HG03280 (cell line): Measurements from ENCODE around the gene CLSTN3.

Source experiments
- ATAC-seq: cut with Tn5 transposase; IDR thresholded peaks from one replicate; pipeline ENCODE4 v1.9.1; 2021; ENCODE audit warnings: mild to moderate bottlenecking, moderate library complexity; ENCODE audit not compliant: unreplicated experiment

The CLSTN3 gene

DNA sequence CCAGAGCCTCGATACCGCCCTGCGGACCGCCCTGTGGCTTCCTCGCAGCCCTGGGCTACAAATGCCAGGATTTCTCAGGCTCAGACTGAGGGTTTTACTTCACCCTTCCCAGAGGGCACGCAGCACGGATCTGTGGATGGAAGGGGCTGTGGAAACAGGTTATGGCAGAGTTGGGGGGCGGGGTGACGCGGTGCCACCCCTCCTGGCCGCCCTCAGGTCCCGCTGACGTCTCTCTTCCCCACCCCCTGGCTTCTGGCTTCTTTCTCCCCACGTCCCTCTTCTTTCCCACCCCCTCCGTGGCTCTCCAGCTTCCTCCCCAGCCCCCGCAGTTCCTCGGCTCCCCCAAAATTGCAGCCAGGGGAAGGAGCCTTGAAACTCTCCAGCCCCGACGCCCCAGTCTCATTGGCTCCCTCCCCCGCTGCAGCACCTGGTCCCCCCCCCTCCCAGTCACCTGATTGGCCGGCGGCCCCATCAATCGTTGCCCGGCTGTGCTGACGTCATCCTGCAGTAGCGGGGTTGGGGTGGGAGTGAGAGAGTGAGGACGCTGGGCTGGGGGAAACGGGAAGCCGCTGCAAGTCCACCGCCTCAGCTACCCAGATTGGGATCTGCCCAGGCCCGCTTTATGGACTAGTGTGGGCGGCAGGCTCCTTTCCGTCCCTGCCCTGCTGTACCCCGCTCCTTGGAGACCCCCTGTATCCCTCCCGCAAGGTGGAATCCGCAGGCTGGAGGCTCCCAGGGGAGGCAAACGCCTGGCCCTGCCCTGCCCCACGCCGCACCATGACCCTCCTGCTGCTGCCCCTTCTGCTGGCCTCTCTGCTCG is at the start of gene CLSTN3:
Gene CLSTN3 (plus strand): TSS at position 500 of the 820 bp plus-strand sequence. CDS start 278 bp downstream, at position 778.
- peak; percentile 58 for ATAC-seq

DNA sequence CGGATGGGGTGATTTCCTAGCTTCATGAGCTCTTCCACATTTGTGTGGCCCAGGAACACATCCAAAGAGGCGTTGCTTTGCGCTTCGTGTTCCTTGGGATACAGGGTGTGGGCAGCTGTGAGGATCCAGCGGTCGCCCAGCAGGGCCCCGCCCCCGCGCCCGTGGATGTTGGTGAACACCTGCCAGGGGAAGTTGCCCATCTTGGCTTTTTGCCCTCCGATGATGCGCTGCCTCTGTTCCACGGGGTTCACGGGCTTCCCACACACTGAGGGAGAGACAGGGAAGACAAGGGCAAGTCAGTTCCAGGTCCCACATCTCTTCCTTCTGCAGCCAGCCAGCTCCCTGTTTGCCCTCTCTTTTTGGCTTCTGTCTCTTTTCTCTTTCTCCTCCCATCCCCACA is 49.1 kb upstream of the CLSTN3 start:
- ATAC-seq, result no peak

DNA sequence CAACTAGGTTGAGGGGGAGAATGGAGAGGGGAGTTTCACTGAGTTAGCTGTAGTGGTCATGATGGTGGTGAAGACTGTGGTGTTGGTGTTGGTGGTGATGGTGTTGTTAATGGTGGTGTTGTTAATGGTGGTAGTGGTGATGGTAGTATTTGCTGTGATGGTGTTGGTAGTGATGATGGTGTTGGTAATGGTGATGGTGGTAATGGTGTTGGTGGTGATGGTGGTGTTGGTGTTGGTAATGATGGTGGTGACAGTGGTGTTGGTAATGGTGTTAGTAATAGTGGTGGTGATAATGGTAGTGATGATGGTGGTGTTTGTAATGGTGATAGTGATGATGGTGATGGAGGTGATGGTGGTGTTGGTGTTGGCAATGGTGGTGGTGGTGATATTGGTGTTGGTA is 47.0 kb upstream of the CLSTN3 start:
- no peak for ATAC-seq

DNA sequence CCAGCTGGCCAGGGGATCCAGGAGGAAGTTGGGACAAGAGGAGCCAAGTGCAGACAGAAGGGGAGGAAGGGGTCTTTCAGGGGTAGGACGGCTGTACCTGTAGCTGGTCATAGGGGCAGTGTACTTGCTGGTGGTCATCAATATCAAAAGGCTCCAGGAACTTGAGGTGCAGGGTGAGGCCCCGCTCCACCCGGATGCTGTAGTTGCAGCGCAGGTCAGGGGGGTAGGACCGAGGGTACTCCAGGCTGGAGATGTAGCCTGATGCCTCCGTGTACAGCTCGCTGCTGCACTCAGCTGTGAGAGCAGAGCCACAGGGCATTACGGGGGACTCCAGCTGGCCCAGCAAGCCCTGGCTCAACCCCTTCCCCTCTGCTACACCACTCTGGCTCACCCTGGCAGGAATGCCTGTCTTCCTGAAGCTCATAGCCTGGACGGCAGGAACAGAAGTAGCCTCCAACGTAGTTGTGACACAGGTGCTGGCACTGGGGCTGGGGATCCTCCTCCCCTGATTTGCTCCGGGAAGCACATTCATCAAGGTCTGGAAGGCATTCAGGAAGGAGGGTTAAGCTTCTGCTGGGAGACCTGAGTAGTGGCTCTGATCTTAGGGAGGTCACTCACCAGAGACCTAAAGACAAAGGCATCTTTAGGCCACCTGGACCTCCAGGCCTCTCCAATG is 40.8 kb upstream of the CLSTN3 start:
- ATAC-seq, result no peak

DNA sequence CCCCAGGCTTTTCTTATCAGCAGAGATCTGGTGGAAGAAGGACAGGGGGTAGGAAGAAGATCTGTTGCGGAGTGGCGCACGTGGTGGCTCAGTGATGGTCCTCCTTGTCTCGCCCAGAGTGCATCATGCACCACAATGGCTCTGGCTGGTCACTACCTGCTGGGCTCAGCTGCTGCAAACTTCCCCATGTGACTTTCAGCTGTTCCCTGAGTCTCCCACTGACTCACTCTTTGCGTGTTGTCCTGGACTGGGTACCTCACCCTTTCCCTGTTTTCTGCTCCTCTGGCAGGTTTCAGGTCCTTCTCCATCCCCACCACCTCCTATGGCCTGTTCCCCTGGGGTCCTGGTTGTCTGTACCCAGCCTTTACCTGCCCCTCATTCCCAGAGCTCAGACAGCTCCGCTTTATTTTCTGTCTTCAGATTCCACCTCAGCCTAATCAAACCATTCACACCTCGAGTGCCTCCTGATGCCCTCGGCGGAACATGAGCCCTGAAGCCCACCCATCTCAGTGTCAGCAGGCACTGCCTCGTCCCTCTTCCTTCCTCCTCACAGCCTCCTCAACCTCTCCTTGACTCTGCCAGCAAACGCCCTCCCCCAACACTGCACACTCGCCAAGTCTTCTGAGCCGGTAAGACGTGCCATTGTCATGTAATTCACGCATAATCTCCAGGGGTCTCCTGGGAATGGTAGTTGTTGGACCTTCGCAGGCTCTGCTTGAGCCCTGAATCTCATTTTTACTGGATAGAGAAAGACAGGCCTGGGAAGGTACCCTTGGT is 39.8 kb upstream of the CLSTN3 start:
- ATAC-seq, result no peak

DNA sequence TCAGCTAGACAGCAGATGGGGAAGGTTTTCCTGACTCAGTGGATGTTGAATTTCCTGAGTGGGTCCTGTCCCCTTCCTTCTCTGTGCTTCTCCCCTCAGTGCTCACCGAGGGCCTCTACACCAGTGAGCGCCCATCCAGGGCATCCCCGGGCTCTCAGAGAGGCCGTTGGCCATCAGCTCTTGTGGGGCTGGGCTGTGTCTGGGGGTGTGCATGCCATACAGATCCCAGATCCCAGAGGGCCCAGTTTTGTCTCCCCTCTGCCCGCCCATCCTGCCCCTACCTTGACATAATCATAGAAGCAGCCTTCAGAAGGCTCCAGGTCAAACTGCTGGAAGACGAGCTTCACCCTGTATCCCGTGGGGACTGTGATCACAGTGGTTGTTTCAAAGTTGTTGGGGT is 39.0 kb upstream of the CLSTN3 start:
- ATAC-seq, result no peak

DNA sequence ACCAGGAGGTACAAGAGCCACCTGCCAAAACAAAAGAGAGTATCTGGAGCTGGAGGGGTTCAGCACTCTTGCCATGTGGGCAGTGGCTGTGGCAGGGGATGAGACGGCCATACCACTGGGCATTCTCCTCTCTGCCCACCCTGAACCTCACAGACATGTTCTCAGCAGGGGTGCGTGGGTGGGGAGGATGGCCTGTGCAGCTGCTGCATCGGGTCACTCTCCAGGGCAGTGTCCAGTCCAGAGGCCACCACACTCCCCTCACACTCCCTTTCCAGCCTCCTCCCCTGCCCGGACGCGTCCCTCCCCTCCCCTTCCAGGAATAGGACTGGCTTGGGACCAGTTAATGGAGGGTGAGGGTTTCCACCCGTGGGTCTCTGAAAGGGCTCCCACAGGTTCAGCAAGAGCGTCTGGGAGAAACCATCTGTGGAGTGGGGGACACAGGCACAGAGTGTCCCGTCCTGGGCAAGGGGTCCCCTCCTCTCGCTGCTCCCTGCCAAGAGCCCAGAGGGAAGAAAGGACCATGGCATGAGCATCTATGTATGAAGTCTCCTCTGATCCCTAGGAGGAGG is 38.4 kb upstream of the CLSTN3 start:
- ATAC-seq, result no peak

DNA sequence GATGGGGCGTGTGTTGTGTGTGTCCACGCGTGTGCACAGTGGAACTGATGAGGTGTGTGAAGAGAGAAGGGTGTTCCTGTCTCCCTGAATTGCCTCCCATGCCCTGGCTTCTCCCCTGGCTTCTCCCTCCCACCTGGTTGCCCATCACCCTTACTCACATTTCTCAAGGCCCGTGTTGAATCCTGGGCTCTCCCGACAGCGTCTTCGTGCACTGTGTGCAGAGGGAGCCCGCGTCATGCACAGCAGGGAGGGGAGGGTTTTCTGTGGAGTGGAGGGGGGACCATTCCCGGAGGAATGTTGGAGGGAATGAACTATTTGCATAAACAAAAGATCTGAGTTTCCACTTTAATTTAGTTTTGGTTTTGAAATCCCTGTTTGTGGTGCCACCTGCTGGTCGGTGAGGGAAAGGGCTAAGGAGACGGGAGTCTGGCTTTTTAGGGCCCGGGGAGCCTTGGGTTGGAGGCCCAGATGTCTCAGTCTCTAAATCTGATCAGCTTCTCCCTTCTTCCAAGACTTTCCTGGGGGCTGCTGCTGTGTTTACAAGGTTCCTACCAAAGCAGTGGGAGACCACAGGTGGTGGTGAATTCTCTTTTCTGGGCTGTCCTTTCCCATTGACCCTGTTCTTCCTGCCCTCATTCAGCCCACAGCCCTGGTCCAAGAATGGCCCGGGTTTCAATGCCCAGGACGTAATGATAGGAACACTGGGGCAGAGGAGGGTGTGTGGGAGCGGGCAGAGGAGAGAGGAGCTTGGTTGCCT is 37.8 kb upstream of the CLSTN3 start, which contains the start of gene C1R:
Gene C1R (minus strand): TSS at position 217 of the 757 bp plus-strand sequence. CDS start 57 bp downstream, at position 160.
- no peak for ATAC-seq

DNA sequence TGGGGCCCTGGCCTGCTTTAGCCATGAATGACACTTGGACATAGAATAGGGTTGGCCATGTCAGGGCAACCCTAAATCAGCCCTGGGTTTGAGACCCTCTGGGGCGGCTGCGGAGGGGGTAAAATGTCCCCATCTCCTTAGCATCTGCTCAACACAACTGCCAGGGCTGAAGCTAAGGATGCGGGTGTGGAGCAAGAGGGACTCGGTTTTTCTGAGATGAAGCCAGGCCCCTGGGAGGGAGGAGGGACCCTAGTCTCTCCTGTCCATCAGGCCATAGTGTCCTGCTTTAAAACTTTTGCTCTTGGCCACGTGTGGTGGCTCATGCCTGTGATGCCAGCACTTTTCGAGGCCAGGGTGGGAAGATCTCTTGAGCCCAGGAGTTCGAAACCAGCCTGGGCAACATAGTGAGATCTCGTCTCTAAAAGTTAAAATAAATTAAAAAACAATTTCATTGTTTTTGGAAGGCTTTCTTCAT is 37.1 kb upstream of the CLSTN3 start:
- no peak for ATAC-seq

DNA sequence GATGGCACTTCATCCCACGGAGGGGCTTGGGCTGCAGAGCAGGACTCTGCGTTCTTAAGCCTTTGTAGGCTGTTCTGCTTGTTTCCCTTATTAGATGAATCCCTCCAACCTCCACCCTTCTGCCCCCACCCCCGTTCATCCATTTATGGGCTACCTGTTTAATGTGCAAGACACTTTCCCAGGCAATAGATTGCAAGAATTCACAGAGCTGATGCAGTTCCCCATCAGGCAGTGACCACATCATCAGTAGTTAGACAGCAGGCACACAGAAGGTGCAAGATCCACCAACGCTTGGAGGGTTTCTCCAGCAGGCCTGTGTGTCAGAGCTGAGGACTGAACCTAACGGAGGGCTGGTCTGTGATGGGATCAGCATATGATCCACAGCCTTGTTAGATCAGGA is 36.7 kb upstream of the CLSTN3 start:
- no peak for ATAC-seq

DNA sequence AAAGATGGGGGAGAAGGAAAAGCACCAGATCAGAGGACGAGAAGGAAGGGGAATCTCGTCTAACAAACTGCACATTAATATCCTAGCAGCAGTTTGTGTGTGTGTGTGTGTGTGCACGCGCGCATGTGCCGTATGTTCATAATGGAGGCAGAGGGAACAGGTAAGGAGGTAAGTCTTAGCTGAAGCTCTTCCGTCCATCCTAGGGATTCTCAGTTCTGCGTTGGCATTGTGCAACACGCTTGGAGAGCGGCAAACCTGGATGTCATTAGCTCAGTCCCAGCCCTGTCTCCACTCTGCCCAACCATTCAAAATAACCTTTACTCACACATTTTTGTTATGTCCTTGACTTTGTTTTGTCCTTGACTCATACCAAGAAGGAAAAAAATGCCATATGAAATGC is 36.3 kb upstream of the CLSTN3 start:
- ATAC-seq, result no peak

DNA sequence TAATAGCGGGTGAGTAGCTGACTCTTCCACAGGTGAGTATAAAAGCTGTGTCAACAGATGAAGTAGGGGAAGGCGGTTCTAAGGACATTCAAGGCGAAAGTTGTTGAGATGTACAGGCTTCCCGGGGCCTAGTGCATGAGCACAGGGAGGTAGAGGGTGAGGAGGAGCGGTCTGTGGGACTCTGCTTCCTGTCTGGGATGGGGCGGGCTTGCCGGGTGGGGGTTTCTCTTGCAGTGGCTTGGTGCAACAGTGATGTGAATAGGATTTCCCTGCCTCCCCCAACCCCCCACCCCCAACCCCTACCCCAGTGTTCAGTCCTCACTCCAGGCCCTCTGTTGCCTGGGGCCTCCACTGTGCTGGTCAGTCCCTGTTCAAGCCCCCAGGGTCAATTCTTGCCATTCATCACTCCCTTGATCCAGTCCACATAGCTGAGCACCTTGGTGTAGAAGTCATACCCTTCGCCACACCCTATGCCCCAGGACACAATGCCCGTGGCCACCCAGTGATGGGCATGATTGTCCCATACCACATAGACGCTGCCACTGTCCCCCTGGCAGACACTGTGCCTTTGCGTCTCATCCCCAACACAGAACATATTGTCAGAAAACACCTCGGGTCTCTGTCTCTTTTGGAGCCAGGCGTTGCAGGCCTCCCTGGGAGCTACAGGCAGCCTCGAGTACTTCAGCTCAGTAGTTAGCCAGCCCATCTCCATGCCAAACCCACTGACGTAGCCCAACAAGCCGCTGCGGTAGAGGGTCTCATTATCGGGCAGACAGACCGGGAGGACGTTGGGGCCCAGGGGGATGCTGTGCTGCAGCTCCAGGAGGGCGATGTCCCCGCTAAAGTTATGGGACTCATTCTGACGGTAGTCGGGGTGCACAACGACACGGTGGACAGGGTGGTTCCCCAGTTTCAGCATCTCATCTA is 33.9 kb upstream of the CLSTN3 start:
- ATAC-seq, result no peak

DNA sequence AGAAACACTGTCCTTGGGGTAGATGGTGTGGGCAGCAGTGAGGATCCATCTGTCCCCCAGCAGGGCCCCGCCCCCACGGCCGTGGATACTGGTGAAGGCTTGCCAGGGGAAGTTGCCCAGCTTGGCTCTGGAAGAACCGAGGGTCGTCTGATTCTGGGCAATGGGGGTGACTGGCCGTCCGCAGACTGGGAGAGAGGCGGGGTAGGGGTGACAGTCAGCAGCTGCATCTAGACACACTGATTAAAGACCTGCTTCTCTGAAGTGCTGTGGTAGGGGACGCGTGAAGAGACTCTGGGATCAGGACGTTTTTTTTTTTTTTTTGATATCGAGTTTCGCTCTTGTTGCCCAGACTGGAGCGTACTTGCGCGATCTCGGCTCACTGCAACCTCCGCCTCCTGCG is 33.2 kb upstream of the CLSTN3 start:
- no peak for ATAC-seq

DNA sequence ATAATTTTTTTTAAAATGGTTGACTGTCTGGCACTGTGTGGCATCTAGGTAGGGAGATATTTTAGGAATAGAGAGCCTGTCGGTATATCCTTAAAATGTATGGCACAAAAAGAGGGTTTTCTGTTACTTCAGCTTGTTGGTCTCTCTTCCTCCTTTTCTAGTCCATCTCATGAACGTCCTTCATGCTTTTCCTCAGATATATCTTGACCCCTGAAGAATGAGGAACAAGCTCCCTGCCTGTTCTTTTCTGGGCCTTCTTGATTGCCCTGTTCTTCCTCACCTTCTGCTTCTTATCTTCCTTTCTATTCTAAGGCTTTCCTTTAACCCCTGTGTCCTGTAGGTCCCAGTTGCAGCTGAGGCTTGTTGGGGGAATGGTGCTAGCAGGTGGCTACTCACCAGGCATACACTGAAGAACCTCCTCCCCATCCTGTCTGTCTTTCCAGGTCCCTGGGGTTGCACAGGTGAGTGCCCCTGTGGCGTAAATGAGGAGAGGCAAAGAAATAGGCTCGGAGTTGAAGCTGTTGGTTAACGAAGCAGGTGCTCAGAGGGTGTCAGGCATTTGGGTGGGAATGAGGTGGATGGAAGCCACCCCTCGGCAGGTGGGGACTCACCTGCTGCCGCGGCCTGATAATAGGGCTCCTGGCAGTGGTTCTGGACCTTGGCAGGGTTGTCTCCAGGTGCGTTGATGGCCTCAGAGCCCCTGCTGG is 30.7 kb upstream of the CLSTN3 start:
- no peak for ATAC-seq

DNA sequence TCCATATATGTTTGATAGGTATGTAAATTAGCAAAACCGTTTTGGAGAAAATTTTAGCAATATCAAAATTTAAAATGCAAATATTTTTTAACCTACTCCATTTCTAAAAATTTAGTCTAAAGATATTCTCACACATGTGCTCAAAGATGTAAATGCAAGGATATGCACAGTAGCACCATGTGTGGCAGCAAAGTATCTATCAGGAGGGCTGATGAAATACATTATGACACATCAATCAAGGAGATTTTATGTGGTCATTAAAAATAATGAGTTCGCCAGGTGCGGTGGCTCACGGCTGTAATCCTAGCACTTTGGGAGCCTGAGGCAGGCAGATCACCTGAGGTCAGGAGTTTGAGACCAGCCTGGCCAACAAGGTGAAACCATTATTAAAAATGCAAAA is 29.9 kb upstream of the CLSTN3 start:
- no peak for ATAC-seq

DNA sequence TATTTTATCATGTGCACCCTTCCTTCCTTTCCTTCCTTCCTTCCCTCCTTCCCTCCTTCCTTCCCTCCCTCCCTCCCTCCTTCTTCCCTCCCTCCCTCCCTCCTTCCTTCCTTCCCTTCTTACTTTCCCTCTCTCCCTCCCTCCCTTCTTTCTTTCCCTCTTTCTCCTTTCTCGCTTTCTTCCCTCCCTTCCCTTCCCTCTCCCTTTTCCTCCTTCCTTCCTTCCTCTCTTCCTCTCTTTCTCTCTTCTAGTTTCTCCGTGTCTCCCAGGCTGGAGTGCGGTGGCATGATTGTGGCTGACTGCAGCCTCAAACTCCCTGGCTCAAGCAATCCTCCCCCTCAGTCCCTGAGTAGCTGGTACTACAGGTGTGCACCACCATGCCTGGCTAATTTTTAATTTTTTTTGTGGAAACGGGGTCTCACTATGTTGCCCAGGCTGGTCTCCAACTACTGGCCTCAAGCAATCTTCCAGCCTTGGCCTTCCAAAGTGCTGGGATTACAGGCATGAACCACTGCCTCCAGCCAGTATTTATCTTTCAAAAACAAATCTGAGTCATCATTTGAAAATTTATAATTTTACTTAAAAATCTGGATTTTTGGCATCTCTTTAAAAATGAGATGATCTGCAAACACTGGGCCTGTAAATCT is 29.0 kb upstream of the CLSTN3 start:
- no peak for ATAC-seq

DNA sequence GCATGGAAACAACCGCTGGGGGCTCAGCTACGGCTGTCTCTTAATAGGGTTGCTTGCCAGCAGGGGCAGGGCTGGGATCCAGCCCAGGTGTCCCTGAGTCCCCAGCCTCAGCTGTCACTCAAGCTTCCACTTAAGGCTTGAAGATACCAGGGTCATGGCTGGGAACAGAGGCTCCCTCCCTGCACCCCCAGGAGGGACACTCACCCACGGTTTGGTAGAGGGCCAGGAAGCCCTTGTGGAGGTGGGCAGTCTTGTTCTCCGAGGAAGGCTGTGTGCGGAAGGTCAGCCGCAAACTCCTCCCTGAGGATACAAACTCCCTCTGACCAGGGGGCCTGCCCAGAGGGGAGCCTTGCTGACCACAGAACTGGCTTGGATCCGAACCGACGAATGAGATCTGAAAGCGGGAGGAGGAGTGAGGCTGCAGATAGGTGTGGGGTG is 28.5 kb upstream of the CLSTN3 start:
- ATAC-seq, result no peak

DNA sequence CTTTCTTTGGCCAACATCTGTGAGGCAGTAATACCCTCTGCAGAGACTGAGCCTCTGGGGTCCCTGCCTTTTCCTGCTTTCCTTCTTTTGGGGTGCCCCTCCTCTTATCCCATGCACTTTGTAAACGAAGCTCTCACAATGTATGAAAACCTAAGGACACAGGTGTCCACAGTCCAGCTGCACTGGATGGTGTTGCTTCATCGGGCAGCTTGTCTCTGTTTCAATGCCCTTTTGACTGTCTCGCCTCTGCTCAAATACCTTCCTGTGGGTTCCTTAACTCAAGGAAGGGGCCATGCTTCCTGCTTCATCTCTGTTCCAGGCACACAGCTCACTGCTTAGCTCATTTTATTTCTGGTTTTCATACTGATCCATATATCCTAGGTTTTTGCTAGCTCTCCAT is 27.6 kb upstream of the CLSTN3 start:
- ATAC-seq, result no peak
